ENCODE data around the gene DDX39A. TPM values are rescaled to one million over a fixed set of nuclear protein-coding genes. Genes with fewer than 3 reads are reported as not detected.

The DDX39A gene
- total RNA-seq, 1 donor from 2014 or later, result 54.8 TPM

GRCh38 chr19:14411161-14411937 is 7.8 kb downstream of the DDX39A start:
- no peak for FAIRE-seq
- Histone ChIP-seq H3K4me3 (ENCODE audit: low read depth, low read length) (no peak overlapping the region), H3K36me3 (ENCODE audit: control insufficient read depth, insufficient read depth, low read length) (peaks cover 44% of the 10 kb centered on the region), H3K27me3 (ENCODE audit: control insufficient read depth, insufficient read depth, low read length) (no peaks in the 10 kb centered on the region)
- no peak for TF ChIP-seq CTCF (IDR thresholded peaks at IDR 0.05; ENCODE audit: insufficient read depth, low read length, severe bottlenecking)
- no peak for DNase-seq (ENCODE audit: low read depth)

- no peak for TF ChIP-seq CTCF (IDR thresholded peaks at IDR 0.05; ENCODE audit: insufficient read depth, low read length, severe bottlenecking)
- Histone ChIP-seq H3K27me3 (ENCODE audit: control insufficient read depth, insufficient read depth, low read length) (no peaks in the 10 kb centered on the region), H3K36me3 (ENCODE audit: control insufficient read depth, insufficient read depth, low read length) (peaks cover 40% of the 10 kb centered on the region), H3K4me3 (ENCODE audit: low read depth, low read length) (no peak overlapping the region)
- FAIRE-seq (no peak), DNase-seq (ENCODE audit: low read depth) (no peak)
Observed at GRCh38 chr19:14410091-14411051, 8.8 kb downstream of the DDX39A start.

DNA sequence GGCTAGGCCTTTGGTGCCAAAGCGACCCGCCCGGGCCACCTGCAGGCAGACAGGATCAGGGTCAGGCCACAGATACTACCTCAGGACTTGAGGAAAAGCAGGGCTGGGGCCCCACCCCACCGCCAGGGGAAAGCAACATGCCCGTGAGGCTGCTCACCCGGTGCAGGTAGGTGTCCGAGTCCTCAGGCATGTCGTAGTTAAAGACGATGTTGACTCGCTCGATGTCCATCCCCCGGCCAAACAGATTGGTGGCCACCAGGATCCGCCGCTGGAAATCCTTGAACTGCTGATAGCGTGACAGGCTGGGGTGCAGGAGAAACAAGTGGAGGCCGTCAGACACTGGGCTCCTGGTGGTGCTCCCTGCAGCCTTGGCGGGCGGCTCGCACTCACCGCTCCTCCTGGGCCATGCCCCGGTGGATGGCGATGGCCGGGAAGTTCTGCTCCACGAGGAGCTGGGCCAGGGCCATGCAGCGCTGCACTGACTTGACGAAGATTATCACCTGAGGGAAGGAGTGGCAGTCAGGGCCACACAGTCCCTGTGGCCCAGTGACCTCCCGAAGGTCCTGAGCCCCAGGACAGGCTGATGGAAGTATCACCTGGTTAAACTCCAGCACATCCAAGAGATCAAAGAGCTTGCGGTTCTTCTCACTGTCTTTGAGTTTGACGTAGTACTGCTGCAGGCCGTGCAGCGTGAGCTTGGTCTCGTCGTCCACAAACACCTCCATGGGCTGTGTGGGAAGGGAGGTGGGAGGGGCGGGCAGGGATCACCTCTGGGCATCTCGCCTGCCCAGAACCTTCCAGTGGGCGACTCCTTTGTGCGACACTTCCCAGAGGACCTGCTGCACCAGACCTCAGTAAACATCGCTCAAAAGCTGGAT is 9.8 kb downstream of the DDX39A start:
- peak; percentile 7 for FAIRE-seq
- no peak for TF ChIP-seq CTCF (IDR thresholded peaks at IDR 0.05; ENCODE audit: insufficient read depth, low read length, severe bottlenecking)
- no peak for DNase-seq (ENCODE audit: low read depth)
- Histone ChIP-seq H3K4me3 (ENCODE audit: low read depth, low read length) (no peak overlapping the region), H3K27me3 (ENCODE audit: control insufficient read depth, insufficient read depth, low read length) (no peaks in the 10 kb centered on the region), H3K36me3 (ENCODE audit: control insufficient read depth, insufficient read depth, low read length) (peaks cover 40% of the 10 kb centered on the region)

DNA sequence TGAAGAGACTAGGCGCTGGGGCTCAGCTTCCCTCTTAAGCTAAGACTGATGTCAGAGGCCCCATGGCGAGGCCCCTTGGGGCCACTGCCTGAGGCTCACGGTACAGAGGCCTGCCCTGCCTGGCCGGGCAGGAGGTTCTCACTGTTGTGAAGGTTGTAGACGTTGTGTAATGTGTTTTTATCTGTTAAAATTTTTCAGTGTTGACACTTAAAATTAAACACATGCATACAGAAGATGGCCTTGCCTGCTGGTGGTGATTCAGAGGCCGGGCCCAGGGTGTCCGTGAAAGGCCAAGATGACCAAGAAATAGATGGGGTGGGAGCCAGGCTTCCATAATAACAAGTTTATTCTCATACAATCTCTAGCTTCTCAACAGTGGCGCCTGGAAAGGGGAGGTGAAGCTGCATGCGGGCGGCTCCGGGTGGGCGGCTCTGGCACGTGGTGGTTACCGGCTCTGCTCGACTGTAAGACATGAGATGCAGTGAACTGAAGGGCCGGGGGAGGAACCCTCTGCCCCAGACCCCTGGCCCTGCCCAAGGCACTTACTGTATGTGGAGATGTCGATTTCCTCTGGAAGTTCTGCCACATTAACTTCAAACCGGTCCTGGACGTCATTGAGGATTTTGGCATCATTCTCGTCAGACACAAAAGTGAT is 10.5 kb downstream of the DDX39A start:
- Histone ChIP-seq H3K27me3 (ENCODE audit: control insufficient read depth, insufficient read depth, low read length) (no peaks in the 10 kb centered on the region), H3K4me3 (ENCODE audit: low read depth, low read length) (no peak overlapping the region), H3K36me3 (ENCODE audit: control insufficient read depth, insufficient read depth, low read length) (peaks cover 38% of the 10 kb centered on the region)
- FAIRE-seq (no peak), DNase-seq (ENCODE audit: low read depth) (no peak)
- TF ChIP-seq CTCF (IDR thresholded peaks at IDR 0.05; ENCODE audit: insufficient read depth, low read length, severe bottlenecking), result no peak
